ENCODE measurements around the gene IMMP1L. TPM values are rescaled to one million over a fixed set of nuclear protein-coding genes. Genes with fewer than 3 reads are reported as not detected.

Gene IMMP1L
- total RNA-seq, 4 donors from 2014 or later = 6.5 to 30.5 (median 12.5) TPM

DNA sequence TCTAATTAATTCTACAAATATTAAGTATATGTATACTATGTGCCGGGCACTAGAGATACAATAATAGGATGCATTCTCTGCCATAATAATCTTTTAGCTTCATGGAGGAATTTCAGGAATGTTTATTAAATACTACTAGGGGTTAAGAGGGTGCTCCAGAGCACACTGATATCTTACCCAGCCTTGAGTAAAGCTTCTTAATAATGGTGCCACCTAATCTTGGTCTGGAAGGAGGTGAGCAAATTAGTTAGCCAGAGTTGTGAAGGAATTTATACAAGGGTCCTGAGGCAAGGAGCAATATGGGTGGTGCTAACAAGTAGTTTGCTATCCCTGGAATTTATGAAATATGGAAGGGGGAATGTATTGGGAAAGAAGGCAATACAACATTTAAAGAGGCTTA is 21.9 kb upstream of the IMMP1L start:
- WGBS, 2 donors = 89 to 90% methylated on average over 1 of the region's 1 CpG
- Histone ChIP-seq H3K9me3 (no peaks in the 10 kb centered on the region), H3K4me1 (no peaks in the 10 kb centered on the region), H3K27ac (no peak overlapping the region), H3K36me3 (no peaks in the 10 kb centered on the region), H3K27me3 (no peaks in the 10 kb centered on the region), H3K4me3 (no peak overlapping the region)
- DNase-seq = no peak
- intact Hi-C loops (cut with DNase I) = no loop called here
- TF ChIP-seq POLR2A (IDR thresholded peaks at IDR 0.05) = no peak
- TF ChIP-seq CTCF (IDR thresholded peaks at IDR 0.05) = no peak

GRCh38 chr11:31529701-31530100 is 20.3 kb upstream of the IMMP1L start:
- Histone ChIP-seq H3K27me3 (no peaks in the 10 kb centered on the region), H3K9me3 (no peaks in the 10 kb centered on the region), H3K27ac (no peak overlapping the region), H3K4me1 (no peaks in the 10 kb centered on the region), H3K36me3 (no peaks in the 10 kb centered on the region), H3K4me3 (no peak overlapping the region)
- no peak for DNase-seq
- intact Hi-C loops (cut with DNase I) = no loop called here
- no peak for TF ChIP-seq CTCF (IDR thresholded peaks at IDR 0.05)
- TF ChIP-seq POLR2A (IDR thresholded peaks at IDR 0.05) = no peak

- H3K4me3 ChIP-seq = no peak overlapping the region
- peaks cover 0 to 4% (median 0%) of the 10 kb centered on the region in 3 donors for H3K36me3 ChIP-seq
- 69 to 80% methylated on average over 2 of the region's 2 CpGs for WGBS, 2 donors
- intact Hi-C loops (cut with DNase I) = no loop called here
- H3K9me3 ChIP-seq = no peaks in the 10 kb centered on the region
- no peaks in the 10 kb centered on the region for H3K4me1 ChIP-seq
- no peaks in the 10 kb centered on the region for H3K27me3 ChIP-seq
- TF ChIP-seq CTCF (IDR thresholded peaks at IDR 0.05) = no peak
- H3K27ac ChIP-seq = no peak overlapping the region
- DNase-seq = no peak
Observed at GRCh38 chr11:31529189-31529588, 19.8 kb upstream of the IMMP1L start.

- Histone ChIP-seq H3K4me1 (no peaks in the 10 kb centered on the region), H3K9me3 (no peaks in the 10 kb centered on the region), H3K4me3 (no peak overlapping the region), H3K36me3 (peaks cover 0 to 6% (median 0%) of the 10 kb centered on the region in 3 donors), H3K27ac (no peak overlapping the region), H3K27me3 (no peaks in the 10 kb centered on the region)
- TF ChIP-seq CTCF (IDR thresholded peaks at IDR 0.05) (no peak), POLR2A (IDR thresholded peaks at IDR 0.05) (no peak)
- intact Hi-C loops (cut with DNase I) = no loop called here
- DNase-seq = no peak
Observed at GRCh38 chr11:31521497-31522150, 12.2 kb upstream of the IMMP1L start.

- no peak for DNase-seq
- TF ChIP-seq POLR2A (IDR thresholded peaks at IDR 0.05) (no peak), CTCF (IDR thresholded peaks at IDR 0.05) (no peak)
- H3K27me3 ChIP-seq = no peaks in the 10 kb centered on the region
- H3K4me1 ChIP-seq = peaks cover 0 to 38% (median 10%) of the 10 kb centered on the region in 3 donors
- H3K4me3 ChIP-seq = no peak overlapping the region
- 77 to 83% methylated on average over 6 of the region's 6 CpGs for WGBS, 2 donors
- no peaks in the 10 kb centered on the region for H3K9me3 ChIP-seq
- H3K27ac ChIP-seq = no peak overlapping the region
- intact Hi-C loops (cut with DNase I) = no loop called here
- no peaks in the 10 kb centered on the region for H3K36me3 ChIP-seq
Observed at GRCh38 chr11:31512117-31512516, 2.7 kb upstream of the IMMP1L start.
